ENCODE measurements around the gene MLXIP. TPM values are rescaled to one million over a fixed set of nuclear protein-coding genes. Genes with fewer than 3 reads are reported as not detected.

MLXIP gene
- total and polyA plus RNA-seq, 2 donors (not counting 3 experiments of a cell fraction or from before 2014, with no cell fraction given): 22.0 to 72.5 TPM

DNA sequence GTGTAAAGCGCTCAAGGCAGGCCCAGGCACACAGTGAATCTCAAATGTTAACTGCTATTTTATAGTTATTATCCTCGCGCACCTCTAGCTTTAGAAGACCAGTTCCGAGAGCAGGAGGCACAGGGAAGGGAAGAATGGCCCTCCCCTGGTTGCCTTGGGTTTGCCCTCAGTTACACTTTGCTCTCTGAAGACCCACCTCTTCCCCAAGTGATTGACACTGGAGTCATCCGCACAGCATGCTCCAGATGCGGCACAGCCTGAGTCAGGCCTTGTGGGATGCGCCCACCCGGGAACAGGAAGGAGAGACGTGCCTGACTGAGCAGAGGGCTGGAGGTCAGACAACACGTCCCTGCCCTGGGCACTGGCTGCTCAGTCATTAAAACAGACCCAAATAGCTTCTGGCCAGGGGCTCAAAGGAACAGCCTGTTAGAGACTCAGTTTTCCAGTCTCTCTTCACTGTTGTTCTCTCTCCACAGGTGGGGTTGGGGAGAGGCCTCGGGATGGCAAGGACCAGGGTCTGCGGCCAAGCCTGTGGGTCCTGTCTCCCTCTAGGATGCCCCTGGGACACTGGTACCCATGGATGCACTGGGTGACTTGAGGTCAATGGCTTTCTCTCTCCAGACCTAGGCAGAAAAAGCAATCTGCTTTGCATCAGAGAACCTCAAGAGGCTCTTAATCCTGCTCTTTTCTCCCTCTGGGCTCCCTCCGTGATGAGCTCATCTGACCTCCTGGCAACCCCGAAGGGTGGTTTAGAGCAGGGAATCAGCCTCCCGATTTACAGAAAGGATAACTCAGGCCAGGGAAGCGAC is 13.6 kb upstream of the MLXIP start:
- CTCF ChIA-PET: interaction anchor here (0.8 to 4.6 kb wide), 4 partner anchors 11 to 58 kb away, joined by 3 to 40 read pairs (median 18); partner anchors contain the start of gene MLXIP

More for the DNA sequence above, 13.6 kb upstream of the MLXIP start:
- Histone ChIP-seq H3K4me1 (ENCODE audit: control insufficient read depth, extremely low read depth, insufficient read depth, low read length) (peaks cover 37% of the 10 kb centered on the region), H3K9me1 (replicated peaks; ENCODE audit: control insufficient read depth, extremely low read depth, insufficient read depth, low read length) (no peaks in the 10 kb centered on the region), H2AFZ (ENCODE audit: low read depth, low read length) (no peak overlapping the region), H3K4me2 (ENCODE audit: insufficient read depth, low read length) (peak overlapping the region; percentile 53), H3K36me3 (ENCODE audit: control insufficient read depth in 2 of 2, extremely low read depth in 1 of 2, insufficient read depth in 2 of 2, low read length in 2 of 2) (no peaks in the 10 kb centered on the region), H3K9ac (replicated peaks; ENCODE audit: extremely low read depth, insufficient read depth, low read length) (no peak overlapping the region), H3K4me3 (replicated peaks in 1 of 3; ENCODE audit: insufficient read depth in 1 of 3, low read depth in 1 of 3, low read length in 3 of 3) (no peak overlapping the region), H4K20me1 (replicated peaks; ENCODE audit: control insufficient read depth, extremely low read depth, insufficient read depth, low read length) (no peaks in the 10 kb centered on the region), H3K27ac (ENCODE audit: insufficient read depth, low read depth, low read length) (peak overlapping the region; percentile 60), H3K9me3 (replicated peaks; ENCODE audit: control insufficient read depth, insufficient read depth, low read length) (no peaks in the 10 kb centered on the region), H3K27me3 (ENCODE audit: control insufficient read depth in 2 of 2, insufficient read depth in 2 of 2, low read length in 2 of 2) (no peaks in the 10 kb centered on the region), H3K79me2 (ENCODE audit: control insufficient read depth, insufficient read depth, low read length) (no peaks in the 10 kb centered on the region)
- BruUV-seq (replicated peaks): no TSS peak
- DNase-seq (ENCODE audit: low read depth, low spot score): peak; percentile 69
- TF ChIP-seq FOS (IDR thresholded peaks at IDR 0.05; ENCODE audit: borderline replicate concordance, insufficient read depth, low read length) (peak; percentile 59), POLR2A (IDR thresholded peaks at IDR 0.05; ENCODE audit: low read depth, low read length) (no peak), POLR2AphosphoS5 (IDR thresholded peaks at IDR 0.05; ENCODE audit: insufficient read depth, low read depth, low read length) (peak; percentile 70), GATA2 (IDR thresholded peaks at IDR 0.05; ENCODE audit: insufficient read depth, insufficient read length, low read depth, low read length) (no peak)
- TF ChIP-seq, protein P1, sequence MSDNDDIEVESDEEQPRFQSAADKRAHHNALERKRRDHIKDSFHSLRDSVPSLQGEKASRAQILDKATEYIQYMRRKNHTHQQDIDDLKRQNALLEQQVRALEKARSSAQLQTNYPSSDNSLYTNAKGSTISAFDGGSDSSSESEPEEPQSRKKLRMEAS (IDR thresholded peaks at IDR 0.05; ENCODE audit: insufficient read depth, insufficient read length): no peak
- TF ChIP-seq, protein P2, sequence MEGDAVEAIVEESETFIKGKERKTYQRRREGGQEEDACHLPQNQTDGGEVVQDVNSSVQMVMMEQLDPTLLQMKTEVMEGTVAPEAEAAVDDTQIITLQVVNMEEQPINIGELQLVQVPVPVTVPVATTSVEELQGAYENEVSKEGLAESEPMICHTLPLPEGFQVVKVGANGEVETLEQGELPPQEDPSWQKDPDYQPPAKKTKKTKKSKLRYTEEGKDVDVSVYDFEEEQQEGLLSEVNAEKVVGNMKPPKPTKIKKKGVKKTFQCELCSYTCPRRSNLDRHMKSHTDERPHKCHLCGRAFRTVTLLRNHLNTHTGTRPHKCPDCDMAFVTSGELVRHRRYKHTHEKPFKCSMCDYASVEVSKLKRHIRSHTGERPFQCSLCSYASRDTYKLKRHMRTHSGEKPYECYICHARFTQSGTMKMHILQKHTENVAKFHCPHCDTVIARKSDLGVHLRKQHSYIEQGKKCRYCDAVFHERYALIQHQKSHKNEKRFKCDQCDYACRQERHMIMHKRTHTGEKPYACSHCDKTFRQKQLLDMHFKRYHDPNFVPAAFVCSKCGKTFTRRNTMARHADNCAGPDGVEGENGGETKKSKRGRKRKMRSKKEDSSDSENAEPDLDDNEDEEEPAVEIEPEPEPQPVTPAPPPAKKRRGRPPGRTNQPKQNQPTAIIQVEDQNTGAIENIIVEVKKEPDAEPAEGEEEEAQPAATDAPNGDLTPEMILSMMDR (IDR thresholded peaks at IDR 0.05; ENCODE audit: extremely low read depth in 1 of 2, insufficient read depth in 1 of 2, low read depth in 1 of 2, low read length in 2 of 2): no peak
- POLR2A ChIA-PET: interaction anchor here (1.4 kb wide), 1 partner anchor 13 kb away, joined by 6 read pairs; the partner anchor contains the start of gene MLXIP
- dilution Hi-C loops (cut with MboI; ENCODE audit: extremely low pct_ligation_motif_present, low sequenced_read_pairs): no loop called here
- intact Hi-C loops (cut with micrococcal nuclease): loop anchor here (1.0 to 5.0 kb wide), 2 partner anchors 13 to 42 kb away; partner anchors contain the start of gene MLXIP
- FAIRE-seq: peak; percentile 87

Data from endothelial cell of umbilical vein (primary cell).